HG03469 (cell line): ENCODE data around the gene EVA1C.
"Not testable (repeated sequence)": the region's sequence is repeated elsewhere in the genome, so short reads cannot be mapped to it uniquely, and the experiment has no call there.

Source experiments
- ATAC-seq: cut with Tn5 transposase; IDR thresholded peaks from one replicate; pipeline ENCODE4 v1.9.1; 2021; ENCODE audit warnings: mild to moderate bottlenecking, moderate library complexity, moderate number of reproducible peaks; ENCODE audit not compliant: unreplicated experiment

EVA1C gene

DNA sequence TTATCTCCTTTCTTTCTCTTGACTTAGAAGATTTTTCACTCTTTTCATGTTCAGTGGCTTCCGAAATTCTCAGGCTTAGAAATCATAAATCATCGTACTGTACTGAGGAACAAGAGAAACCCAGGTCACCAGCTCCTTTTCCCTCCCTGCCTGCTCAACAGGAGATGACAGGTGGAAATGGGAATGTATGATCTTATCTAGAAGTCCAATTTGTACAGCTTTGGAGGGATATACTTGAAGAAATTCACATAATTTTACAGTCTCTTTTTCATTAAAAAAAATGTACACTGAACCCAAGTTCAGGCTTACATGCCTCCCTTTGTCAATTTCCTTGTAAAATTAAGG is 11.7 kb downstream of the EVA1C start:
- no peak for ATAC-seq

DNA sequence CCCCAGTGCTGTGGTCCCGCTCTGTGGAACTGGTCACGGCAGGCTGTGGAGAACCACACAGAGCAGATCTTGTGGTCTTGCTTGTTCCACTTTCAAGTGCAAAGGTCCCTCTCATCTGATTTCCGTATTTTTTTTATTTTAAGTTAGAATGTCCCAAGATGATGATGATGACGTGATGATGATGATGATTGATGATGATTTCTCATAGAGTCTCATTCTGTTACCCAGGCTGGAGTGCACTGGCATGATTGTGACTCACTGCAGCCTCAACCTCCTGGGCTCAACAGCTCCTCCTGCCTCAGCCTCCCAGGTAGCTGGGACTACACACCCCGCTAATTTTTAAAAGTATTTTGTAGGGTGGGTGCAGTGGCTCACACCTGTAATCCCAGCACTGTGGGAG is 12.2 kb downstream of the EVA1C start:
- no peak for ATAC-seq

DNA sequence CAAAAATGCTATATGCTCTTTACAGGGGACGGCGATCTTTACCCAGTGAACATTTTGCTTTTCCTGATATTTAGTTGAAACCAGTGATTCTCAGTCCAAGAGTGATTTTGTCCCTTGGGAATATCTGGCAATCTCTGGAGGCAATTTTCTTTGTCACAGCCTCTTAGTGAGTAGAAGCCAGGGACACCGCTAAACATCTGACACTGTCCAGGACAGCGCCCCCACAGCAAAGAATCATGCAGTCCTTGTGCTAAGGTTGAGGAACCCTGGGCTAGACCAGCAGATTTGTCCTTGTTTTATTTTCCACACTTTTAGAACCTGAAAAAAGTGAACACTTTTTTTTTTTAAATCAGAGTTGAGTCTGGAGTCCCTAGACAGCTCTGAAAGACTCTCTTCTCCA is 13.1 kb downstream of the EVA1C start:
- no peak for ATAC-seq

DNA sequence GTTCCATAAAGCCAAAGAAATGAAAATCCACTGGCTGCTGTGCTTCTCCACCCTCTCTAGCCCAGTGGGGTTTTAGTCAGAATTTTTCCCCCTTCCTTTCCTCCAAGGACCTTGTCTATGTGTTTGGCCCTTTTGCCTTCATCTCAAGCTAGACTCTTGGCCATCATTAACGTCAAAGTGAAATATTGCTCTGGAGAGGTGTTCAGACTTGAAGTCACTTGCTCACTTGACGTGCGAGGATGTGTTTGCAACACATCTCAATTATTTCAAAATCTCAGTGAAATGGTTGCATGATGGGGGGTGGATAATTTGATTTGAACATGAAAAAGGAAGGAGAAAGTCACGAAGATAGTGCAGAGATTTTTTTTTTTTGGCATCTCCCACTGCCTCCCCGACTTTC is 13.6 kb downstream of the EVA1C start:
- no peak for ATAC-seq

DNA sequence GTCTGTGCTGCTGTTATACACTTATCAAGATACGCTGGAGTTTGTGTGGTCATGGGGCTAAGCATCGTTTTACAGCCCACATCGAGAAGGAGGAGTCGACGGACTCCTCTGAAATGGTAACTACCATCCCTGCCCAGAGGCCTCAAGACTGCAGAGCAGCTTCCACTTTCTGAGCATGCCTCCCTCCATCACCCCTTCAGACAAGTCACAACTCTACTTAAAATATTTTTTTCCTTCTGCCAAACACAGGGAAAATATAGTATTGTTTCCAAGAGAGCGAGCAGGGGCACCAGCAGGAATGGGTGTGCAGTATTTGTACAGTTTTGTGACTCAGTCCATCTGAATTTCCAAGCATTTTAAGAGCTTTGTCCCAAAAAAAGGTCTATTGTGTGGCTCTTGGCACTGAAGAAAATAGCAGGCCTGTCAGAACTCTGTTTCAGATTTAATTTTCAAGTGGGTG is 14.1 kb downstream of the EVA1C start:
- no peak for ATAC-seq

DNA sequence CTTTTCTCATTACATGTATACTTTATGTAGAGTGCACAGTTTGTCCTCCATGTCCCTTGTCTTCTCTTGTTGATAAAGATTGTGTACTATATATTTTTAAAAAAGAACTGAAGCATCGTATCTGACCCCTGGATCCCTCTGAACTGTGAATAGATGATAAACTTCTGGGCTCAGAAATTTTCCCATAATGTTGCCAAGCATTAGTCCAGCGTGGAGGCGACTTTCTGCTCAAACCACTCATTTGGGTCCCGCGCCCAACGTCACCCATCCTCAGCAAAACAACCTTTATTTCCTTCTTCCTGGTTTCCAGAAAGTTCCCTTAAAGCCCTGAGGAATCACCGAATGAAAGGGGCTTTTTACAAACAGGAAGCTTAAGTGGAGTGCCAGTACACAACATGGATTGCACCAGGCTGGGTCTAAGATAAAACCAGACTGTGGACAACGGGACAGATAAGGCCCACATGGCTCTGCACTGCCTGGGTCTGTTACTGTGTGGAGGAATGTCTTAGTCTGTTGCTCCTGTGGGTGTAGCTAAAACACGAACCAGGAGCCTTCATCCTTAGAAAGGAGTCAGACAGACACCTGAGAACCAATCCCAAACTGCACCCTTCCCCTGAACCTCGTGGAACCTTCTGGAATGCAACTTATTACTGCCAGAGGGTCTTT is 15.6 kb downstream of the EVA1C start:
- ATAC-seq, result no peak

DNA sequence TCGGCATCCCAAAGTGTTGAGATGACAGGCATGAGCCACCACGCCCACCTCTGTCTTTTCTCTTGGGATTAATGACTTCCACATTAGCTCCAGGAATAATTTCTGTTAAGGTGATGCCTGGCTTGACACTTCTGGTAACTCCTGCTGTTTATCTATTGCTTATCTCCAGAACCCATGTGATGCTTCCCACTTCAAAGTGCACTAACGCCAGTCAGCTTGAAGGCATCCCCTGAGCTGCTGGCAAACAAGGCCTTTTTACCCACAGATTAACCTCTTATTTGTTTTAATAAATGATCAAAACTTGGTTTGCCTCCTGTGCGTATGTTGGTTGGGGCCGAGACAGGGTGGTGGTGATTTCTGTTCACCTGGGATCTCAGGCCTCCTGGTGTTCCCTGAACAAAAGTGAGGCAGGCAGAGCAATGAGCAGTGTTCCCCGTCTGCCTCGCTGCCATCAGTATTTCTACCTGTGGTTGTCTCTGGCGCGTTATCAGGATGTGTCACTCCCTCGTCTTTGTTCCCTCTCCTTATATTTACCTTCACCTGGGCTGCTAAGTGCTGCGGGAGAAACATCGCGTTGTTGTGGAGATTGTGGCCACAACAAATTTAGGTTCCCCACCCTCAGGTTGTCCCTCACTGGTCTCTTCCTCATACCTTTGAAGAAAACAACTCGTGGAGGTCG is 20.6 kb downstream of the EVA1C start:
- not testable (repeated sequence) for ATAC-seq

DNA sequence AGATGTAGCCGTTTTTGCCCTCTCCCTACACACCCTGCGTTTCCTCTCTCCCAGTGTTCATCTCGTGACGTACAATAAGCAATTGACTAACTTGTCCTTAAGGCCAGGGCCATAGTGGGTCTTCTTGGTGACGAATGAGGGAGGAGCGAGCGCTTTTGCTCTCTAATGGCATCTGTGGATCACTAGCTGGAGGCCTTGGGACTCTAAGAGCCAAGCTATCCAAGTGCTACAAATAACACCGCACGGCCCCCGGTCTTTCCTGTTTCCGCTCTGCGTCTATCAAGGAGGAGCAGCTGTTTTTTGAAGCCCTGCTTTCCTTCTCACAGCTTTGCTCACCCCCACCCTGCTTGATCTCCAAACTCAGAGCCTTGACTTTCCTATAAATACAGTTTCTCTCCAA is 25.2 kb downstream of the EVA1C start:
- ATAC-seq, result no peak

DNA sequence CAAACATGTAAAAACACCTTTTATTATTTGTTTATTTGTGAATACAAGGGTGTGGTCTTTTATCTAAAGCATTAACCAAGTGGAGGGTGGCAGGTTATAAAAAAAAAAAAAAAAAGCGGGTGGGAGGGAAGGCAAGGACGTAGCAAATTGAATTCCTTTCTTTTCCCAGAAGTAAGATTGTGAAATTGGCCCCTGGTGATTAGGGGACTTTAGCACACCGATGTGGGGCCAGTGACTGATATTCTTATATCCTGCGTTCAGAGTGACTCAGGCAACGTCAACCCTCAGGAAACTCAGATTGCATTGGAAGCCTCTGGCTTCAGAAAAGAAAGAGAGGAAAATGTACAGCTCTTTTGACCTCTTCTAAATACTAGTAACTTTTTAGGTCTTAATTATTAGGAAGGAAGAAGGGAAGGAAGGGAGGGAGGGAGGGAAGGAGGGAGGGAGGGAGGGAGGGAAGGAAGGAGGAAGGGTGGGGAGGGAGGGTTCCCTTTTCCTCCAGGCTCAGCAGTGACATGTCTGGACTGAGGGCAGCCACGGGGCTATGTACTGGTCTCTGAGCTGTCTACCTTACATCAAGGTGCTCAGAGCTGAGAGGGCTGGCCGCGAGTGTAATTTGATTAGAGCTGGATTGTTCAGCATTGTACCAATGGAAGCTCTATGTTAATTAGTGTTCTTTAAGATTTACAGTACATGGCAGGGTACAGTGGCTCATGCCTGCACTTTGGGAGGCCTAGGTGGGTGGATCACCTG is 30.2 kb downstream of the EVA1C start:
- ATAC-seq, result no peak

DNA sequence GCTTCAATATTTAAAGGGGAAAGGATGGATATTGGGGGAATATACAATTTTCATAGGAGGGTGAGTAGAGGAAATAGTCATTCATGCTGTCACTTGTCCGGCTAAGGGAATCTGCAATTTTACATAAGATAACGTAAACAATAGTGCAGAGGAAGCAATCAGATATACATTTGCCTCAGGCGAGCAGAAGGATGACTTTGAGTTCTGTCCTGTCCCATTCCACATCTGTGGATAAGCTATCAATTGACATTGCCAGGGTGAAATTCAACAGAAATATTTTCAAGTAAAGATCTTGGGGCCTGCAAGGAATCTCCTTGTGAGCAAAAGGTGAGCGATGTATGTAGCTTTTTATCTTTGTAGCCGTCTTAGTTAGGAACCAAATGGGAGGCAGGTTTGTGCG is 32.6 kb downstream of the EVA1C start:
- ATAC-seq, result no peak

DNA sequence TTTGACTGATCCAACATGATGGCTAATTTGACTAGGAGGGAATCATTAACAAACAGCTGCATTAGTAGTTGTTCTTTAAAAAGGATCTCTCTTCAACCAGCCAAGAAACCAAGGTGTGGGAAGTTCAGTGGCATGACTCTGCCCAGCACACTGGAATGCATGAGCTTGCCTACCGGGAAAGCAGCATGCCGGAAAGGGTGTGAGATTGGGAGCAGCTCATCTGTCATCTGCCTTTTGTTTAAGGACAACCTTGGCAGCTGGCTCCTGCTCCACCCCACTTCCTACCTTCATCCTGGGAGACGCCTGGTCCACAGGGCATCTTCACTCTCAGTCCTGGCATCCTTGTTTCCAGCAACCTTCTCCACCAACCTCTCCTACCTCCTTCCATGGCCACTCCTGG is 33.9 kb downstream of the EVA1C start:
- not testable (repeated sequence) for ATAC-seq

DNA sequence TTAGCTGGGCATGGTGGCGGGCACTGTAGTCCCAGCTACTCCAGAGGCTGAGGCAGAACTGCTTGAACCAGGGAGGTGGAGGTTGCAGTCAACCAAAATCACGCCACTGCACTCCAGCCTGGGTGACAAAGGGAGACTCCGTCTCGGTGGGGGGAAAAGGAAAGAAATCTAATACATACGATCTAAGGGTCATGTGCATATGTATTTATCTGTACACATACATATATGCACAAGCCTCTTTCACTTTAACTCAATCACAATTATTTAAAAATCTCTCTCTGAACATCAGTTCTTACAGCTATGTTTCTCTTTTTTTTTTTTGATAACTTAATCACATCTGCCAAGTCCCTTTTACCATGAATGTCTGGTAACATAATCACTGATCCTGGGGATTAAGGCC is 34.7 kb downstream of the EVA1C start:
- ATAC-seq, result no peak

DNA sequence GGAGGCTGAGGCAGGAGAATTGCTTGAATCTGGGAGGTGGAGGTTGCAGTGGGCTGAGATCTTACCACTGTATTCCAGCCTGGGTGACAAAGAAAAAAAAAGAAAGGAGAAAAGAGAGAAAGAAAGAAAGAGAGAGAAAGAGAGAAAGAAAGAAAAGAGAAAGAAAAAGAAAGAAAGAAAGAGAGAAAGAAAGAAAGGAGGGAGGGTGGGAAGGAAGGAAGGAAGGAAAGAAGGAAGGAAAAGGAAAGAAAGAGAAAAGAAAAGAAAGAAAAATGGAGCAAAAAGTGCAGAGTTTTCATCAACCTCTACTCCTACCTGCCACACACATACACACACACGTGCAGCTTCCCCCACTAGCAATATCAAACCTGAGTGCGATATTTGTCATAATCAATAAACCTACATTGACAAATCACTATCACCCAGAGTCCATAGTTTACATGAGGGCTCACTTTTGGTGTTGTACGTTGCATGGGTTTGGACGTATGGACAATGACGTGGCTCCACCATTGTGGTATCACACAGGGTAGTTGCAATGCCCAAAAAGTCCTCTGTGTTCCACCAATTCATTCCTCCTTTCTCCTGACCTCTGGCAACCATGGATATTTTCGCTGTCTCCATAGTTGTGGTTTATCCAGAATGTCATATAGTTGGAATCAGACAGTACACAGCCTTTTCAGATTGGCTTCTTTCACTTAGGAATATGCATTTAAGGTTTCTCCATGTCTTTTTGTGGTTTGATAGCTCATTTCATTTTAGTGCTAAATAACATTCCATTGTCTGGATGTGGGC is 36.5 kb downstream of the EVA1C start:
- no peak for ATAC-seq

DNA sequence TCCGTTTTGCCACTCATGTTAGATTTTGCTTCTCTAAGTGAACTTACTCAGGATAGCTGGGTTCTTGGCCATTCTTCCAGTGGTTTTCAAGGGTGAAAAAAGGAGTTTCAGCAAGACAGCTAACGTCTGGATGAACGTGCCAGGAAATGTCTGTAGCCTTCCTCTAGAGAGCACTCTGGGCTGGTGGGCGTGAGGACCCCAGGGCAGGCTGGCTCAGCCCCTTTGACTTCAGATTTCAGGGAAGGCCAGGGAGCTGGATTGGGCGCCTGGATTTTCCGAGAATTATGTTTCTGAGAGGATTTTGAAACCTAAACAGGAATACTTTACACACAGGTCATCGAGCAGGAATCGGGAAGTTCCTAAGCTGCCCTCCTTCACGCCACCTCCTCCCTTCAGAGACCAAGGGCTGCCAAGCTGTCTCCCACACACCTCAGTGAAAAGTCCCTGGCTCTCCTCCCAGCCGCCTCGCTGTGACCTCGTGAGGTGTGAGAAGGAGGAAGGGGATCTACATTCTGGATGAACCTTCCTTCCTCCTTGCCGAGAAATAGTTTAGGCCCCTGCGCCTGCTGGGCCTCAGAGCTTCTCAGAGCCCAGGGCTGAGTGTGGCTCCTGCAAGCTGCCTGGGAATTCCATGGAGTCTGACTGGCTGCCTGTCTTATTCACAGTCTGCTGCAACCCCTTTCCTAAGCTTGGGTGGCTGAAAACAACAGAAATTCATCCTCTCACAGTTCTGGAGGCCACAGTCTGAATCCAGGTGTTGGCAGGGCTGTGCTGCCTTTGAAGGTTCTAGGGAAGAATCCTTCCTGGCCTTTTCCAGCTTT is 38.6 kb downstream of the EVA1C start:
- ATAC-seq, result not testable (repeated sequence)

DNA sequence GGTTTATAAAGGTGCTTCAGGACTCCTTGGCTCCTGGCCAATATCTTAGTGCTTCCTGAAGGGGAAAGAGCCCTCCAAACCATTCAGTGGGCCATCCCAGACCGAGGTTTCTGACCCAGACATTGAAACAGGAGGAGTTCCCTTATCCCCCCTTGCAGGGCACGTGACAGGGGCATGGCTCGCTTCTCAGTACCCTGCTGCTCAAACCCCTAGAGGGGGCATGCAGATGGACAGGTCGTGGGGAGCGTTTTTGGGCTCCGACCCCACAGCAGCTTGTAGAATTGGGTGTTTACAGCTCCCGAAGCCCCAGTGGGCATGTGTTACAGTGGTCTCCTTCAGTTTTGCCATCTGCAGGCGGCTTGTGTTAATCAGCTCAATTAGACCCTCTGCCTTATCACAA is 39.7 kb downstream of the EVA1C start:
- ATAC-seq, result not testable (repeated sequence)

DNA sequence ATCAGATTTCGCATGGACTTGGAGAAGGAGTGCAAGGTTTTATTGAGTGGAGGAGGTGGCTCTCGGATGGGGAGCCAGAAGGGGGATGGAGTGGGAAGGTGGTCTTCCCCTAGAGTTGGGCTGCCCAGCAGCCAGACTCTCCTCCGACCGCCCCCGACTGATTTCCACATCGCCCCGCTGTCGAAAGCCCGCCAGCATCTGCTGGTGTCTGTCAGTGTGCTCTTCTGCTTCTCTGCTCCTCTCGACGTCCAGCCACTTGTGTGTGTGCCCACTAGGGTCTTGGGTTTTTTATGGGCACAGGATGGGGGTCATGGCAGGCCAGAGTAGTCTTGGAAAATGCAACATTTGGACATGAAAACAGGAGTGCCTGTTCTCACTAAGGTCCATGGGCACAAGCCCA is 40.1 kb downstream of the EVA1C start:
- ATAC-seq, result no peak

DNA sequence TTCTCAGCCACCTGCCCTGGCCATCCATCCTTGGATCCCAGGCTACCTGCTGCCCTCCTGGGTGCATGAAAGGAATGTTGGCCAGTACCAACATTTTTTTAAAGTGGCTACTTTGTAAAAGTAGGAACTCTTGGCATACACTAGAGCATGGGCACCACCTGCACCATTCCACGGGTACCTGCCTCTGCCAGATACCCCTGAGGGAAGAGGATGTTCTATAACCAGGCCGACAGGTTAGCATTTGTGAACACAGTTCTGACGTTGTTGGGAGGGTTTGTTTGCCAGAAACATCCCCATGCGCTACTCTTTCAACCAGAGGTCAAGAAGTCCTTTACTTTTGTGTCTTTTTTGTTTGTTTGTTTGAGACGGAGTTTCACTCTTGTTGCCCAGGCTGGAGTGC is 43.0 kb downstream of the EVA1C start:
- ATAC-seq, result no peak

DNA sequence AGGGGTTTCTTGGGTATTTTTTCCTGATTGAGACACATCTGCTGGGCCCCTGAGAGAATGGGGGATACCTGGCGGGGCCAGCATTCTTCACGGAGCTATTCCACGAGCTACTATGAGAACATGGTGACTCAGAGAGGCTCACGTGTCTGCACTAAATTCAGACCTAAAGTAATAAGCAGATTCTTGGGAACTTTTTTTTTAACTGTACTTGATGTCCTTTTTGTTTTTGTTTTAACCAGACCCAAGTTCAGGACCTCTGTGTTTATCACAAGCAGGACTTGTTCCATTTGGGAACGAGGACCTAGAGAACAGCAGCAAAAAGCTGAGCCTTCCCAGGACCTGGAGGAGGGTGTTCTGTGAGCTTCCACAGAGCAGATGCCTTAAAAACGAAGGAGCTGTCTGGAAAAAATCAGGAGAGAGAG is 44.0 kb downstream of the EVA1C start:
- ATAC-seq, result no peak

DNA sequence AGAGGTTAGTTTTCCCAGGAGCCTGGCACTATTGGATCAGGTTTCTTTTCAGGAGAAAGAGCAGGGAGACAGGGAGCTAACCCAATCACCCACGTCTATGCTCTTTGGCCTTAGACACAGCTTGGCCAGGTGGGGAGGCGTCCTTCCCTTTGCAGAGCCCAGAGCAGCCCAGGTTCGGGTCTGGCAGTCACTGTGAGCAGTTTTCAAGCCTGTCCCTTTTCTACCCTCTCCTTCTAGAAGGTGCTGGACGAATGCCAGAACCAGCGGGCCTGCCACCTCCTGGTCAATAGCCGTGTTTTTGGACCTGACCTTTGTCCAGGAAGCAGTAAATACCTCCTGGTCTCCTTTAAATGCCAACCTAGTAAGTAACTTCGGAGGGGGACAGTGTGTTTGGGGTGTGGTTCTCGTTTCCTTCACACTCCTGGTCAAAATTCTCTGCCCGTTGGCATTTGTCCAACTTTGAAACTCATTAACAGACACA is 44.9 kb downstream of the EVA1C start:
- no peak for ATAC-seq

DNA sequence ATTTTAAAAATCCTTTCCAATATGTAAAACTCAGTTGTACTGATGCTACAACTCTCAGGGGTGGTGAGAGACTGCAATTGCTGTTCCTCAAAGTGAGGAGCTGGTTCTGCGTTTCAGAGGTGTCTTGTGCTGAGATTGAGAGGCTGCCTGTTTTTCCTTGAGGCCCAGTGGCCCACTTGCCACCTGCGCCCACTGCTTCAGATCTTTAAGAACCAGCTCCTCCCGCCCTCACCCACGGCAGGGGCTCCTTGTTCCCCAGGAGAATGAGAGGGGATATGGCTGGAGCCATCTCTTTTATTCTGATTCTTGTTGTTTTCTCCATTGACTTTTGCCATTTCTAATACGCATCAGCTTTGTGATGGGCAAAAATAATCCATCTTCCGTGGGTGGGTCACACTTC is 45.5 kb downstream of the EVA1C start:
- ATAC-seq, result no peak
